ENCODE data around the gene C12orf75. TPM values are rescaled to one million over a fixed set of nuclear protein-coding genes. Genes with fewer than 3 reads are reported as not detected.
A peak's percentile ranks its signal among the peaks of the same experiment; 100 is the strongest.

The C12orf75 gene
- total and polyA plus RNA-seq, 10 of the 15 experiments (the other 5 are each of a cell fraction or from before 2014, with no cell fraction given): 40.7 to 411 (median 159) TPM

DNA sequence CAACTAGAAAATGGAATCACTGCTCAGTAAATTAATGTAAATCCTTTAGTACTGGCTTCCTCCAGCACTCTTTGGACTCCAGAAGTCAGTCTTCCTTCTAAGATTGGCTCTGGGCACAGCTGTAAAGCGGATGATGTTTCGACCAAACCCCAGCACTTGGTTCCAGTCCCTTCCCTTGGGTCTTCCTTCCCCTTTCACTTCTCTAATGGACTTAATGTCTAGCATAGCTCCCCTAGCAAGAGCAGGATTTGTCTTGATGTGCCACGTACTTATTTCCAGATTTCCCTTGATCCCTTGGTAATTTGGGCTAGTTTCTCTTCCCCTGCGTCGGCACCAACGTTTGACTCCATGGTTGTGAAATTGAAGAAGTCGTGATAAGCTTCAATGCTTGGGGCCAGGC lies 28.3 kb downstream of the C12orf75 start (continued):
- TF ChIP-seq EP300 (IDR thresholded peaks at IDR 0.05; ENCODE audit: borderline replicate concordance in 1 of 2, control insufficient read depth in 1 of 2, low read depth in 2 of 2, low read length in 2 of 2) (peak in 1 of 2 experiments; percentile 12; a peak in 1 of 4 replicates), MEF2B (IDR thresholded peaks at IDR 0.05; ENCODE audit: partially characterized antibody, poor library complexity, severe bottlenecking) (peak; percentile 19), TCF7 (IDR thresholded peaks at IDR 0.05; ENCODE audit: borderline replicate concordance) (no peak), MYB (IDR thresholded peaks at IDR 0.05; ENCODE audit: borderline replicate concordance, low read depth, low read length) (no peak), CREB1 (IDR thresholded peaks at IDR 0.05; ENCODE audit: low read depth) (no peak), SPI1 (IDR thresholded peaks at IDR 0.05; ENCODE audit: borderline replicate concordance, insufficient read depth, low read depth, low read length) (peak; percentile 81), ZZZ3 (IDR thresholded peaks at IDR 0.05; ENCODE audit: control insufficient read depth, insufficient read length, low read depth) (no peak)
- TF ChIP-seq, protein P1, sequence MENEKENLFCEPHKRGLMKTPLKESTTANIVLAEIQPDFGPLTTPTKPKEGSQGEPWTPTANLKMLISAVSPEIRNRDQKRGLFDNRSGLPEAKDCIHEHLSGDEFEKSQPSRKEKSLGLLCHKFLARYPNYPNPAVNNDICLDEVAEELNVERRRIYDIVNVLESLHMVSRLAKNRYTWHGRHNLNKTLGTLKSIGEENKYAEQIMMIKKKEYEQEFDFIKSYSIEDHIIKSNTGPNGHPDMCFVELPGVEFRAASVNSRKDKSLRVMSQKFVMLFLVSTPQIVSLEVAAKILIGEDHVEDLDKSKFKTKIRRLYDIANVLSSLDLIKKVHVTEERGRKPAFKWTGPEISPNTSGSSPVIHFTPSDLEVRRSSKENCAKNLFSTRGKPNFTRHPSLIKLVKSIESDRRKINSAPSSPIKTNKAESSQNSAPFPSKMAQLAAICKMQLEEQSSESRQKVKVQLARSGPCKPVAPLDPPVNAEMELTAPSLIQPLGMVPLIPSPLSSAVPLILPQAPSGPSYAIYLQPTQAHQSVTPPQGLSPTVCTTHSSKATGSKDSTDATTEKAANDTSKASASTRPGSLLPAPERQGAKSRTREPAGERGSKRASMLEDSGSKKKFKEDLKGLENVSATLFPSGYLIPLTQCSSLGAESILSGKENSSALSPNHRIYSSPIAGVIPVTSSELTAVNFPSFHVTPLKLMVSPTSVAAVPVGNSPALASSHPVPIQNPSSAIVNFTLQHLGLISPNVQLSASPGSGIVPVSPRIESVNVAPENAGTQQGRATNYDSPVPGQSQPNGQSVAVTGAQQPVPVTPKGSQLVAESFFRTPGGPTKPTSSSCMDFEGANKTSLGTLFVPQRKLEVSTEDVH (IDR thresholded peaks at IDR 0.05; ENCODE audit: low read depth, partially characterized antibody): no peak

DNA sequence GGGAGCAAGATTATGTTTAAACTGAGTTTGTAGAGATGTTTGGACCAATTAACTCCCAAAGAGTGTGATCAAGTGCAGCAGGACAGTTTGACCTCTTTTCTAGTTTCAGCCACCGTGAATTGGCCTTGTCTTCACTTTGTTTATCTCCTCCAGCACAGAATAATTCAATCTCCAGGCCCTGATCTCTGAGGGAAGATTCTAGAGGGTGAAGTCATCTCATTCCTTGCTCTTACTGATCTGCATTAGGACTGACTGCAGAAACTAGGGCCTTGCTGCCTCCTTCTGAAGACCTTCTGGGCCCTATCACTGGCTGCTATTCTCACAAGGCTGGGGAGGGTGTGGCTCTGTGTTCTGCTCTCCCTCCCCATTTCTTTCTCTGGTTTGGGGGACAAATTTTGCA lies 29.4 kb downstream of the C12orf75 start:
- no peak overlapping the region for H2AFZ ChIP-seq (ENCODE audit: control insufficient read depth, low read depth, low read length)
- H3K9ac ChIP-seq (ENCODE audit: control insufficient read depth, insufficient read depth, low read length): no peak overlapping the region
- RAD21 ChIA-PET (ENCODE audit: unreplicated experiment): interaction anchor here (1.0 kb wide), 1 partner anchor 28 kb away, joined by 4 read pairs; no protein-coding TSS in a partner anchor
- no peaks in the 10 kb centered on the region for H3K27me3 ChIP-seq (replicated peaks in 1 of 2; ENCODE audit: control insufficient read depth in 2 of 2, insufficient read depth in 2 of 2, low read length in 1 of 2)
- H3K4me2 ChIP-seq (ENCODE audit: control insufficient read depth, insufficient read depth): no peak overlapping the region
- FAIRE-seq (no peak), DNase-seq (ENCODE audit: low read depth, low spot score) (no peak), ATAC-seq (no peak)
- no TSS peak for BruUV-seq (replicated peaks)
- 92% methylated on average over 1 of the region's 1 CpG for WGBS (ENCODE audit: insufficient coverage, insufficient replicate concordance, low lambda C conversion rate, missing lambda C conversion rate)
- H4K20me1 ChIP-seq (ENCODE audit: control insufficient read depth, insufficient read depth): no peaks in the 10 kb centered on the region
- intact Hi-C loops (cut with micrococcal nuclease; ENCODE audit: unreplicated experiment): loop anchor here (2.0 kb wide), 1 partner anchor 29 kb away; the partner anchor contains the start of gene C12orf75
- in situ Hi-C loops (cut with MboI): no loop called here
- peaks cover 0 to 3% of the 10 kb centered on the region in 2 experiments; a peak in 2 of 4 replicates for H3K36me3 ChIP-seq (ENCODE audit: control insufficient read depth in 2 of 2, insufficient read depth in 2 of 2, low read length in 1 of 2)
- CTCF ChIA-PET: interaction anchor here (0.7 to 1.2 kb wide), 2 partner anchors 12 to 13 kb away, joined by 3 read pairs; no protein-coding TSS in a partner anchor
- SMC1A ChIA-PET (ENCODE audit: uncharacterized antibody, unreplicated experiment): no interaction called here
- H3K9me3 ChIP-seq (replicated peaks; ENCODE audit: control insufficient read depth, insufficient read depth, low read length): no peaks in the 10 kb centered on the region
- H3K27ac ChIP-seq (ENCODE audit: control insufficient read depth, insufficient read depth): no peak overlapping the region
- H3K79me2 ChIP-seq (ENCODE audit: control insufficient read depth, insufficient read depth, low read length): peaks cover 13% of the 10 kb centered on the region
- POLR2A ChIA-PET: no interaction called here
- no peak overlapping the region for H3K4me3 ChIP-seq
- H3K4me1 ChIP-seq (ENCODE audit: control insufficient read depth, insufficient read depth, low read length): peaks cover 25% of the 10 kb centered on the region
- TF ChIP-seq BMI1 (IDR thresholded peaks at IDR 0.05; ENCODE audit: borderline replicate concordance) (no peak), FOXK2 (IDR thresholded peaks at IDR 0.05) (no peak), ZBED1 (IDR thresholded peaks at IDR 0.05; ENCODE audit: borderline replicate concordance) (no peak), RELA (IDR thresholded peaks at IDR 0.05; ENCODE audit: borderline replicate concordance, partially characterized antibody) (no peak), CBFB (IDR thresholded peaks at IDR 0.05; ENCODE audit: low read depth) (no peak), IKZF2 (IDR thresholded peaks at IDR 0.05) (no peak), ATF3 (IDR thresholded peaks at IDR 0.05; ENCODE audit: borderline replicate concordance, extremely low read depth, low read depth, low read length) (no peak)
- TF ChIP-seq, protein P2, sequence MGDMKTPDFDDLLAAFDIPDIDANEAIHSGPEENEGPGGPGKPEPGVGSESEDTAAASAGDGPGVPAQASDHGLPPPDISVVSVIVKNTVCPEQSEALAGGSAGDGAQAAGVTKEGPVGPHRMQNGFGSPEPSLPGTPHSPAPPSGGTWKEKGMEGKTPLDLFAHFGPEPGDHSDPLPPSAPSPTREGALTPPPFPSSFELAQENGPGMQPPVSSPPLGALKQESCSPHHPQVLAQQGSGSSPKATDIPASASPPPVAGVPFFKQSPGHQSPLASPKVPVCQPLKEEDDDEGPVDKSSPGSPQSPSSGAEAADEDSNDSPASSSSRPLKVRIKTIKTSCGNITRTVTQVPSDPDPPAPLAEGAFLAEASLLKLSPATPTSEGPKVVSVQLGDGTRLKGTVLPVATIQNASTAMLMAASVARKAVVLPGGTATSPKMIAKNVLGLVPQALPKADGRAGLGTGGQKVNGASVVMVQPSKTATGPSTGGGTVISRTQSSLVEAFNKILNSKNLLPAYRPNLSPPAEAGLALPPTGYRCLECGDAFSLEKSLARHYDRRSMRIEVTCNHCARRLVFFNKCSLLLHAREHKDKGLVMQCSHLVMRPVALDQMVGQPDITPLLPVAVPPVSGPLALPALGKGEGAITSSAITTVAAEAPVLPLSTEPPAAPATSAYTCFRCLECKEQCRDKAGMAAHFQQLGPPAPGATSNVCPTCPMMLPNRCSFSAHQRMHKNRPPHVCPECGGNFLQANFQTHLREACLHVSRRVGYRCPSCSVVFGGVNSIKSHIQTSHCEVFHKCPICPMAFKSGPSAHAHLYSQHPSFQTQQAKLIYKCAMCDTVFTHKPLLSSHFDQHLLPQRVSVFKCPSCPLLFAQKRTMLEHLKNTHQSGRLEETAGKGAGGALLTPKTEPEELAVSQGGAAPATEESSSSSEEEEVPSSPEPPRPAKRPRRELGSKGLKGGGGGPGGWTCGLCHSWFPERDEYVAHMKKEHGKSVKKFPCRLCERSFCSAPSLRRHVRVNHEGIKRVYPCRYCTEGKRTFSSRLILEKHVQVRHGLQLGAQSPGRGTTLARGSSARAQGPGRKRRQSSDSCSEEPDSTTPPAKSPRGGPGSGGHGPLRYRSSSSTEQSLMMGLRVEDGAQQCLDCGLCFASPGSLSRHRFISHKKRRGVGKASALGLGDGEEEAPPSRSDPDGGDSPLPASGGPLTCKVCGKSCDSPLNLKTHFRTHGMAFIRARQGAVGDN (IDR thresholded peaks at IDR 0.05): no peak
